Measurements from ENCODE around the gene SEMA5A.

The SEMA5A gene

DNA sequence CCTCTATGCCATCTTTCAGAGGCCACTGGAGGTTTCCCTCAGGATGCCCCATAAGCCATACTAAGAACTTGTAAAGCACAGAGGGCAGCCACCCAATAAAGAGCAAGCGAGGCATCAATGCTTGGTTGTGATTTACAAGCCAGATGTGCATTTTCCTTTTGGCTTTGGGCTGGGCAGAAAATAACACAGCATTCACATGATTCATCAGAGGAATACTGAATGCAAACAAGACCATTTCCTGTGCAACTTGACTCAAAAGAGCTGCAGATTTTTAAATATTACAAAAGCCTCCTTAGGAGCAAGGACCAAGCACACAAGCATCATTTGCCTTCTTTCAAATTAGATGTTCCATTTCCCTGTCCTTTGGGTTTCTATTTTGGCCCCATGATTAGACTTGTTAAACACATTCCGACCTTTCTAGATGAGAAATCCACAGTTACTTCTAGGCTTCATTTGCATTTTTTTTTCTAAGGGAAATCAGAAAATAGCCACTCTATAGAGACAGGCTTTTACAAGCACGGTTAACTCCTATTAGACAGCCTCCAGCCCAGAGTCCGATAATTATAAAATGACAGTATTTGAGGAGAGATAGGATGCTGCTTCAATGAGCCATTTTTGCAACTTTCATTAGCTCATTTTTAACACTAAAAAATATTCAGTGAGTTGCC, 207.8 kb downstream of the SEMA5A start:
- peak in 8 of 56 donors; percentile 9 to 63 (median 20) for DNase-seq

DNA sequence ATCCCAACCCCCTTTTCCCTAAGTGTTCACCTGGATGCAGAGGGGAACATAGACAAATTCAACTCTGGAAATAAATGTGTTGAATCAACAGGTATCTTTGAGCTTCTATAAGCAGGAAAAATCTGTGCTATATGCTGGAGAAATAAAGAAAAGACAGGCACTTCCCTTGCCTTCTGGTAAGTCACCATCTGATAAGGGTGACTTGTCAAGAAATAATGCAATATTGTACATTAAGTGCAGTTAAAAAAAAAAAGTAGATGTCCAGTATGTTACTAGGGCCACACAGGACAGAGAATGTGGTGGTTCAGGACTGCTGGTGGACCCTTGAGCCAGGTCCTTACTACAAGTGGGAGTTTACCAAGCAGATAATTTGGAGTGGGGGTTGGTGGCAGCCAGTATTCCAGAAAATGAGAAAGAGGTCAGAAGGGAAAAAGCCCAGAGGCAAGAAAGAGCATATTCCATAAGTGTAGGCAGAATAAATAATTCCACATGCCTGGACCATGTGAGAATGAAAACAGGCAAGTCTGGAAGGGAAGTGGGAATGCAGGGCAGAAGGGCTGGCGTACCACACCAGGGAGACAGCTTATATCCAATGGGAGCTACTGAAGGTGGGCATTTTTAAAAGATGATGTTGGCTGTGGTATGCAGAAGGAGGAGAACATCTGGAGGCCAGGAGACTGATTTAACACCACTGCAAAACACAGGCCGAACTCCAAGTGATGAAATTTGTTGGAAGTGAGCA, 209.9 kb downstream of the SEMA5A start:
- no peak for DNase-seq

DNA sequence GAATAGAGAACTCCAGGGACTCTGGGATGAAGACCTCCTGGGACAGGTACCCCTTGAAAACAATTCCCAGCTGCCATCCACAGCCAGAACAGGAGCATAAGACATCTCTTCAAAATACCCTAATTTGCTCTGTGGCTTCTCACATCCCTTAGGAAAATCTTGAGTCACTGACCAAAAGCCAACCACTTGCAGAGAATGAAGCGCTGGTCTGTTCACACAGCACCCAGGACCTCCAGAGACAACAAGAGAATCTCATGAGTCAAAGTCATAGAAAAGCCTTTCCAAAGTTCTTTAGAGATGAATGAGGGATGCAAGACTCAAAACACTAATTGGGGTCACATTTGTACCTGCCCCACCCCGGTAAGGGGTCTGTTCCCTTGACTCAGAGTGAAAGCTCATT, 210.6 kb downstream of the SEMA5A start:
- no peak for DNase-seq

DNA sequence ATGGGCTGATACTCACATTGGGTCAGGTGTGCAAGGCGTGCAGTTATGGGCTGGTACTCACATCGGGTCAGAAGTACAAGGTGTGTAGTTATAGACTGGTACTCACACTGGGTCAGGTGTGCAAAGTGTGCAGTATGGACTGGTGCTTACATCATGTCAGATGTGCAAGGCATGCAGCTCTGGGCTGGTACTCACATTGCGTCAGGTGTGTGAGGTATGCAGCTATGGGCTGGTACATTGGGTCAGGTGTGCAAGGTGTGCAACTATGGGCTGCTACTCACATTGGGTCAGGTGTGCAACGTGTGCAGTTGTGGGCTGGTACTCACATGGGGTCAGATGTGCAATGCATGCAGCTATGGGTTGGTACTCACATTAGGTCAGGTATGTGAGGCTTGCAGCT, 213.8 kb downstream of the SEMA5A start:
- DNase-seq, result no peak

DNA sequence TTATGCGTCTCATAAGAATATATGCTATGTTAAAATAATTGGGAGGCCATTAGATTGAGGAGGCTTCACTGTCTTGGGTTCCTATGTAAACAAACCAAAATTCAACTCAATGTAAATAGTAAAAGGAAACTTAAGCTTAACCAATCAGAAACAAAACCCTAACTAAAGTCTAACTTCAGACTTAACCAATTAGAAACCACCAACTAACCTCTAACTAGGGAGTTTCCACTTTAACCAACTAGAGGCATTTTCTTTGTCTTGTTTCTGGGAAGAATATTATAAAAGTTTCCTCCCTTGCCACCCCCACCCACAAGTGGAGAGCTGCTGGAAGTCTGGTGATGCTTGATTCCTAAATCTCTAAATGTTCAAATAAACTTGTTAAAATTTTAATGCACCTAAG, 214.5 kb downstream of the SEMA5A start:
- no peak for DNase-seq

DNA sequence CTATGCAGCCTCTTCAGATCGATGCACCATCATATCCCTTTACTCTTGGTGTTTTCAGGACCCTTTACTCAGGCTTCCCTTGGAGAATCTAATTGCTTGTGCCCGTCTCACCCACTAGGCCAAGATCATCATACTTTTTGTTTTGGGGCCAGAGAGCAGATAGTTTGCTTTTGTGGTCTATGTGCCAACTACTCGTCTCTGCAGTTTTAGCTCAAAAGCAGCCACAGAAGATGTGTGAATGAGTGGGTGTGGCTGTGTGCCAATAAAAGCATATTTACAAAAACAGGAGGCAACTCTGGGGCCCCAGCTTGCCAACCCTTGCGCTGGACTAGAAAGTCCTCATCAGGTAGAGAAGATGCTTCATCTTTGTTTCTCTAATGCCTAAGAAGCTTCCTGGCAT, 216.8 kb downstream of the SEMA5A start:
- DNase-seq, result no peak

DNA sequence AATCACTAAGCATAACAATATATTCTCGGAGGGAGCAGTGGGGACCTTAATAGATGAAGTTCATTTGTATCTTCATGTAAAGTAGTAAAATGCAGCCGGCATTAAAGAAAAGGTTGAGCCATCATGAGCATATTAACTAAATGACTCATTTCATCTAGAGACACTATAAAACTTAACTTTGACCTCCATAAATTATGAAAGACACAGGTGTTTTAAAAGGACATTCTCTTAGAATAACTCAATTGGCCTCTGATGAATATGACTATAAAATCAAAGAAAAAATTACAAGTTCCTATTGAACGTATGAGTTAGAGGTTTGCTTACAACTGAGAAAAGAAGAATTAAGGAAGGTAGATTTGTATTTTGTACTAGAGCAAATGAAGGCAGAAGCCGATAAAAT, 220.3 kb downstream of the SEMA5A start:
- DNase-seq, result no peak

DNA sequence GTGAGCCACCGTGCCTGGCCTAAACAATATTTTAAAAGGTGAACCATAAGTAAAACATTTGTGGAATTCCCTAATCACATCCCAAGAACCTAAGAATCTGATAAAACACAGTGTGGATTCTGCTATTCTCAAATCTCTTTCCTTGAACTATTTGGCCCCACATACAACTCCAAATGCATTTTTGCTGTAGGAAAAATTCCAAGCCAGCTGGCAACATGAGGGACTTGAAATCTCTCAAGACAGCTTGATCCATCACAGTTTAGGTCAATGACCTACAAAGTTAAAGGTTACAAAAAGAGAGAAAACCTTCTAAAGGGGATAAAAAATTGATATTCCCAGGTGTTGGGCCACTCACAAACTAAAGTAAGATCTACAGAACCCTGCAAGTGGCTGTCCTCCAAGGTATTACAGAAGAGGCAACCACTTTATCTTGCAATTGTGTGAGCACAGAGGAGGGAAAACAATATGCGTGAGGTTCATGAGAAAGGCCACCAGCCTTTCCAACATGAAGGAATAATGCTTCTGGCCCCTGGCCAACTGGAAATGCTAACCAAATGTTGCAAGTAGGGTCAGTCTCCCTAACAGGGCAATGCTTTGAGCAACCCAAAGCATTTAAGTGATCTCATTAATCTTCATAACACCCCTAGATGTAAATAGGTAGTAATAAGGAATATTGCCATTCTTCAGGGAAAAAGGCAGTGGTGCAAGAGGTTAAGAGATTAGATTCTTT, 221.4 kb downstream of the SEMA5A start:
- DNase-seq, result no peak

DNA sequence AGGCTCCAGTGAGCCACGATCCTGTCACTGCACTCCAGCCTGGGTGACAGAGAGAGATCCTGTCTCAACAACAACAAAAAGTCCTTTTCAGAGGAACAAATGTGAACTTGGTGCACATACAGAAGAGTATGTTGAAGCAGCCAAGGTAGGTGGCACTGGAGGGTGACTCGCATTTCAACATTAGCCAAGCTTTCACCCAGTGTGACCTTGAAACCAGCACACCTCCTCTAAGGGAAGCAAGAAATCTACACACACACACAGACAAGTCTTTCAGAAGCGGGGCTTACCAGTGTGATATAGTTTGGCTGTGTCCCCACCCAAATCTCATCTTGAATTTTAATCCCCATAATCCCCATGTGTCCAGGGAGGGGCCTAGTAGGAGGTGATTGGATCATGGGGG, 225.2 kb downstream of the SEMA5A start:
- DNase-seq, result no peak

DNA sequence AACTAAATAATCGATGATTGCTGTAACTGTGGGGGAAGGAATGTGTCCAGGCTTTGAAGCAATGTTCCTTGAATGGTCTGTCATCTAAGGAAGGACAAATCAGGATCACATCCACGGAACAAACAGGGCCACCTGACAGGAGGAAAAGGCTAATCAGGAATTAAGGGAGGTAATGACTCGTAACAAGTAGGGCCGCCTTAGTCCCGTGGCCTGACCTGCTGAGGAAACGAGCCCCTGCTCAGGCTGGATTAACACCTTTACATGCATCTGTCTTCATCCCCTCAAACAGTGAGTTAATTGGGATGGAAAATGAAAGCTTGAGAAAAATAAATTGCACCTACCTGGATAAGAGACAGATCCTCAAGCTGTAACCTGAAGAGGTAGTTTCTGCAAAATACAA, 227.8 kb downstream of the SEMA5A start:
- no peak for DNase-seq

DNA sequence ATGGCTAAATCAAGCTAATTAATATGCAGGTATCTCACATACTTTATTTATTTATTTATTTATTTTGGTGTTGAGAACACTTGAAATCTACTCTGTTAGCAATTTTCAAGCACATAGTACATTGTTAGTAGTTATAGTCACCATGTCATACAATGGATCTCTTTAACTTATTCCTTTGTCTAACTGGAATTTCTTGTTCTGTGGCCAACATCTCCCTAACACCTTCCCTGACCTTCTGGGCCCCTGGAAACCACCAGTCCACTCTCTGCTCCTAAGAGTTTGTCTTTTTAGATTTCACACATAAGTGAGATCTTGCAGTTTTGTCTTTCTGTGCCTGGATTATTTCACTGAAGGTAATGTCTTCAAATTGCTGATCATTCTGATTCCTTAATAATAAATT, 229.1 kb downstream of the SEMA5A start:
- DNase-seq, result no peak

DNA sequence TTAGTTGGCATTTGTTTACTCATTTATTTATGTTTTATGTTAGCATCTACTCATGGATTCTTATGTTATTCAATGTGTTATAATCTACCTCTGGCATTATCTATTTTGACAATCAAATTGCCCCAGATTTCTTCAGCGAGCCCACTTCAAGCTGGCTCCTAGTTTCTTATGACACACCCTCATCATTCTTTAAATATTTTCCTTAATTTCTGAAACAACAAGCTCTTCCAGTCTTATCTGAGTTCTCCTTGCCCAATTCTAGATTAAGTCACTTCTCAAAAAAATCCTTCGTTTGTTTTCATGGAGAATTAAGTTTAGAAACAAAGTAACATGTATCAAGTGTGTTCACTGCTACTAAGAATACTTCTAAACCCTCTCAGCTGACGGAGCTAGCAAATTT, 229.8 kb downstream of the SEMA5A start:
- no peak for DNase-seq

DNA sequence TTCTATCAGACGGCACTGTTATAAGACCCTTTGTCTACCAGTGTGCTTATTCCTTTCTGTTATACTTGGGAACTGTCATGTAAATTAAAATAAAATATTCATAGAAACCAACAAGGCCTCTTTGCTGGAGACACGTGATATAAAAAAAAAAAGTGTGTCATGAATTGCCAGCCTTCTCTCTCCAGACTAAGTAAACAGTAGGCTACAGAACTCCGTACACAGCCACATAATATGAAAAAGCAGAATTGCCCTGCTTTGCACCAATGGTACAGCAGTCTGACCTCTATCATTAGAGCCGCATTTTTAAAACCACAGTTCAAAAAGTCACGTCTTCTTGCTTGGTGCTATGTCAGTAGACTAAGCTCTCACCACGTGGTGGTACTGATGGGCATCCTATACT, 231.3 kb downstream of the SEMA5A start:
- no peak for DNase-seq

DNA sequence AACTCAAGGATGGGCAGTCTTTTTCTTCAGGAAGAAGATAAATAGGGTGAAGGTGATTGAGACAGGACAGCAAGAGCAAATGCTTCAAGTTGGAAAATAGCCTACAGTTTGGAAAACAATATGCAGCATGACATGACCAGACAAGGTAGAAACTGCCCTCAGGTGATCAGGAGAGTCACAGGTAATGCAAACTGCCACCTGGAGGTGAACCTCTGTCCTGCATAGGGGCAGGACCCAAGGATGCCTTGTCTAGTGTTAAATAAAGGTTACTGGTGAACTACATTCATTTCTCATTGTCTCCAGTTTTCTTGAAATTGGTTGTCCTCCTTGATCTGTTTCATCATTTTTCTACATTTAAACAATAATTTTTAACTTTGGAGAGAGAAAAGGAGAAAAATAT, 232.1 kb downstream of the SEMA5A start:
- DNase-seq, result no peak

DNA sequence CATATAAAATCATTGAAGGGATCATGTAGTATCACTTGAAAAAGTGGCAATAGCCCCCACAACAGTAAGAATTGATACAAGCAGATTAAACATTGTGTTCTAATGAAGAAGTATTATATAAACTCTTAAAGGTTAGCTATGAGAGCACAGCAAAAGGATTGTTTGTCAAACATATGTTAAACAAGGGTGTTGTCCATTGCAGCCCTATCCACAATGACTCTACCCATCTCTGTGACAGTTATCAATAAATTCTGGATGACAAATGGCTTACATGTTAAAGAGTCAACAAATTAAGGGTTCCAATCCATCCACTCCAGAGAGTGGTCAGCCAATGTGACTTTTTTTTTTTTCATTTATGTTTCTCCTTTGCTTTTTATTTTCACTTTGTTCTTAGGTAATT, 238.7 kb downstream of the SEMA5A start:
- no peak for DNase-seq

DNA sequence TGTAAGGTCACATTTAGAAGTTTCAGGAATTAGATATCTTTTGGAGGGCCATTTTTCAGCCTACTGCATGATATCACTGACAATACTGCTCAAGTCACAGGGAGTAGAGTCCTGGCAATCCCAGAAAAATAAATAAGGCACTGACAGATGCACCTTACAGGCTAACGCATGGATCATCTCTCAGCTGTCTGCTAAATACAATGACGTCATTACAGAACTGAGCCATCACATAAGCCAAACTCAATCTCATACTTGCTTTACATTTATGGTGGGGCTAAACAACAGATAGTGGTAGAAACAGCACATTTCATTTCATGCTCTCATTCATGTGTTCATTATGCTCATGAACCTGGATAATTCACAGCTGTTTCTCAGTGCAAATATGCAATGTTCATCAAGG, 243.7 kb downstream of the SEMA5A start:
- no peak for DNase-seq

DNA sequence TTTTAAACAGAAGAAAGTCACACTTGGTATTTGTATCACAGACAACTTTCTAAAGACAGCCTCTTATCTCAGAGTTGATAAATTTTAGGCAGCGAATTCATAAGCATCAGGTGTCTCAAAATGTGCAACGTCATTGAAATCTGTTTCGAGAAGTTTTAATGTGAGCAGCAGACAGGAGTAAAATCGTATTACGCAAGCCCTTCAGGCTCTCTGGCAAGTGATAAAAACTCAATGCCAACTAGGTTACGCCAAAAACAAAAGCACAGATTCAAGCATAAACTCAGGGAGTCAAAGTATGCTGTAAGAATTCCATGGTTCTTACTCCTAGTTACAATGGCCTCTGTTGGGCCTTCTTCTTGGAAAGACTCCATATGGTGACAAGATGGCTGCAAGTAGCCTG, 244.7 kb downstream of the SEMA5A start:
- no peak for DNase-seq

DNA sequence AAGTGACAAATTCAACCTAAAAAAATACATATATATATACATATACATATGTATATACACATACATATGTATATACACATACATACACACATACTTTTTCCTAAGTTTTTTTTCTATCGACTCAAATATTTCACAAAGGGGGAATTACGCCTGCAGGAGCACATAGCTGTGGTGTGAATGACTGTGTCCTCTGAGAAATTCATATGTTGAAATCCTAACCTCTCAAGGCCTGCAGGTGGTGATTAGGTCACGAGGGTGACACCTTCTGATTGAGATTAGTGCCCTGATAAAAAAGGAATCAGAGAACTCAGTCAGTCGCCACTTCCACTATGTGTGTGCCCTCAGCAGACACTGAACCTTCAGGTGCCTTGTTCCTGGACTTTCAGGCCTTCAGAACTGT, 248.7 kb downstream of the SEMA5A start:
- no peak for DNase-seq

DNA sequence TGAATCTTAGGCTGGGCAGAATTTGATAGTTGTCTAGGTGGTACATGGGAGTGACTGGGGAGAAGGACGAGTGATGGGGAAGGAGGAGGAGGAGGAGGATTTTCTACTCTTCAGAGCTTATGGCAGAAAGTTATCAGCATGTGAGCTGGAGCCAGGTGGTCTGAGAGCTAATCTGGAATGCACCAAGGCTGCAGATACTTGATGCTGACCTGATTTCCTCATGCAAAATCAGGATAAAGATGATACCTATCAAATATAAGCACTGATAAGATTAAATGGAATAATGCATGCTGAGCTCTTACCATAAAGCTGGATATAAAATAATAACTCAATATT, 250.4 kb downstream of the SEMA5A start:
- no peak for DNase-seq

DNA sequence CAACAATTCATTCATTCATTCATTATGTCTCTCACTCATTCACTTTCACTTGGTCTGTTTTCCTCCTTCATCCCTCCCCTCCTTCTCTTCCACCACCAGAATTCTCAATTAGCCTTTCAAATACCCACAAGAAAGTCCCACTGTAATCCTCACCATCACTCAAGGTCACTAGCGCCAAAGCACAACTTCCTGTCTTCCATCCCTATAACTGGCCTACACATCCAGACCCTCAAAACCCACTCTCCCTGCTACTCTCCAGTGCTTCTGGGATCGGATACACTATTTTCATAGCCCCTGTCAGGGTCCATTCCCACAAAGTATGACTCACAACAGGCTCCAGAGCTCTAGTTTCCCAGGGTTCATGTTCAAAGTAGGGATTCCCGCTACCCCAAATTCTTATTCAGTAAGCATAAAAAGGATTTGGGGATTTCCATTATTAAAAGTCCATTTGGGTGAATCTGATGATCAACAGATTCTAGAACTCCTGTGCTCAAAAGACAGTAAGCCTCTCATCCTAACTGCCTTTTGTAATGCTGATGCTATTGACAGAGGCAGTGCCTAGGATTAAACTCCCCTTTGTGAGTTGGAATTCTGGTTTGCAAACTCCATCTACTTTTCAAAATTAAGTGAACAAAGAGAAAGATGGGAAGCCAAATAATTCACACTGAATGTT, 250.9 kb downstream of the SEMA5A start:
- no peak for DNase-seq

DNA sequence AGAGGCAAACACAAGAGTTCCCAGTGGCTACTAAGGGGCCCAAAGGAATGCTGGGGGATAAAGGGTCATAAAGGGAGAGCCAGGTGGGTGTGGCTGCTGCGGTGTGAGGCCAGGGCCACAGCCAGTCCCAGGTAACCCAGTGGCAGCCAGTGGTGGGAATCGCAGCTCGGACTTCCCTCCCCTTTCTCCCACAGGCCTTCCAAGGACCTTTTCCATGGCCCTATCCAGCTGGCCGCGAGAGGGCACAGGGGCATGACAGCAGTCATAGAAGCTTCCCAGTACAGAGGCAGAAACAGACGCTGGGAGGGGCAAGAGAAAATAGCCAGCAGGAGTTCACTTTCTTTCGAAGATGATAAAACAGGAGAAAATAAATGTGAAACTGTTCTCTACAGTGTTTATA, 257.6 kb downstream of the SEMA5A start:
- DNase-seq, result peak in 24 of 56 donors; percentile 2 to 65 (median 18)

DNA sequence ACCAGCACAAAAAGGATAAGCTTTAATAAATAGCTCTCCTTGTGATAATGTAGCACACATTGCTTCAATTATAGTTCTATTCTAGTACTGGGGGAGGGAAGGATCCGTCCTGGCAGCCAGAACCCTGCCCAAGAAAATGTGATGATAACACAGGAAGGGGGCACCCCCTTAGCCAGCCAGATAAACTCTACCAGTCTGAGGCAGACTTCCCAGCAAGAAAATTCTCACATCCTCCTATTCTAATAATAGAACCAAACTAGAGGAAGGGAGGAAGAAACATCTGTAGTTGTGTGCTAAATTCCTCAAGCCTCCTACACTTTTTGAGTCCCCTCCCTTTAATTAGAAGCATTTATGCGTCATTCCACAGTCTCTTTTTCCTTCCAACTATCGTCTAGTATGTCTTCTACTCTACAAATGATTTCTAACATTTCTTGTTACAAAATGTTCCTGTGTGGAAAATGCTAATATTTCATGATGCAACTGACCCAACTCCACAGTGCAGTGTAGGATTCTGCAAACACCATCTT, 261.0 kb downstream of the SEMA5A start:
- DNase-seq, result no peak

Data from amygdala (tissue), 56 donors.